Small intestine (tissue), 7 donors: ENCODE results near the gene ACBD6. TPM values are rescaled to one million over a fixed set of nuclear protein-coding genes. Genes with fewer than 3 reads are reported as not detected.

Source experiments
- DNase-seq, 2 donors: peaks; one replicate each; pipeline versions ENCODE4 v3.0.0 to v3.0.0-alpha.2; 2013
- FAIRE-seq: peaks from 2 replicates; lab custom pipeline; 2012; peaks lifted over from hg19 to GRCh38; lab: Jason Lieb, UNC
- H3K27ac ChIP-seq, 3 donors: one replicate each; pipeline ENCODE4 v1.5.1; 2013; ENCODE audit warnings: low read length in 2 of 3, mild to moderate bottlenecking in 2 of 3, control low read depth in 1 of 3, inconsistent platforms in 1 of 3, low read depth in 1 of 3, moderate library complexity in 1 of 3
- H3K27me3 ChIP-seq, 3 donors: one replicate each; pipeline ENCODE4 v1.6.1; 2013; ENCODE audit warnings: low read length in 3 of 3, inconsistent platforms in 1 of 3; ENCODE audit not compliant: control insufficient read depth in 3 of 3, insufficient read depth in 3 of 3
- H3K36me3 ChIP-seq, 3 donors: one replicate each; pipeline ENCODE4 v1.6.1; 2013; ENCODE audit warnings: low read length in 3 of 3, inconsistent platforms in 1 of 3, low read depth in 1 of 3, mild to moderate bottlenecking in 1 of 3, moderate library complexity in 1 of 3; ENCODE audit not compliant: control insufficient read depth in 3 of 3, insufficient read depth in 2 of 3
- H3K4me1 ChIP-seq, 3 donors: one replicate each; pipeline ENCODE4 v1.6.1; 2013; ENCODE audit warnings: low read length in 2 of 3, inconsistent platforms in 1 of 3, low read depth in 1 of 3, mild to moderate bottlenecking in 1 of 3, moderate library complexity in 1 of 3; ENCODE audit not compliant: control insufficient read depth in 3 of 3, insufficient read depth in 2 of 3
- H3K4me3 ChIP-seq, 3 donors: one replicate each; pipeline ENCODE4 v1.5.1; 2013; ENCODE audit warnings: low read length in 3 of 3, control low read depth in 1 of 3, inconsistent platforms in 1 of 3, low read depth in 1 of 3, mild to moderate bottlenecking in 1 of 3, moderate library complexity in 1 of 3
- H3K9me3 ChIP-seq, 2 donors: one replicate each; pipeline ENCODE4 v1.6.1; 2013; ENCODE audit warnings: low read depth in 1 of 2, low read length in 1 of 2; ENCODE audit not compliant: control insufficient read depth in 2 of 2, insufficient read depth in 1 of 2
- WGBS, 3 donors: extraction: QIAGEN DNeasy Blood & Tissue Kit; methylation state at CpG; one replicate each; pipeline ENCODE4 v1.1.7; 2013; 5-methylcytosine and 5-hydroxymethylcytosine counted together
- polyA plus RNA-seq, 4 donors: library from polyadenylated mRNA; stranded (reverse) in 3 of 4; unstranded in 1 of 4; fragments of 200-250 nt in 3 of 4; fragments of 120-200 nt in 1 of 4; gene quantifications; one replicate each; pipeline versions ENCODE4 v1.2.1 to v1.2.3, GENCODE V29; 2013
- donor health status: healthy with polysubstance abuse.
- donor health status: control.
- donor health status: control.
- donor health status: Bipolar disorder and iron deficiency.
- donor health status: healthy.

Gene ACBD6
- polyA plus RNA-seq, 4 donors, result 12.7 to 49.5 (median 20.7) TPM

GRCh38 chr1:180521474-180522212 is 19.3 kb upstream of the ACBD6 start:
- FAIRE-seq (no peak), DNase-seq (peak in 1 of 2 donors; percentile 28)
- Histone ChIP-seq H3K9me3 (no peaks in the 10 kb centered on the region), H3K36me3 (no peaks in the 10 kb centered on the region), H3K27me3 (no peaks in the 10 kb centered on the region), H3K4me3 (no peak overlapping the region), H3K4me1 (peaks cover 0 to 14% (median 0%) of the 10 kb centered on the region in 3 donors), H3K27ac (no peak overlapping the region)
- WGBS, 3 donors, result 63 to 68% (median 65%) methylated on average over 9 of the region's 9 CpGs

DNA sequence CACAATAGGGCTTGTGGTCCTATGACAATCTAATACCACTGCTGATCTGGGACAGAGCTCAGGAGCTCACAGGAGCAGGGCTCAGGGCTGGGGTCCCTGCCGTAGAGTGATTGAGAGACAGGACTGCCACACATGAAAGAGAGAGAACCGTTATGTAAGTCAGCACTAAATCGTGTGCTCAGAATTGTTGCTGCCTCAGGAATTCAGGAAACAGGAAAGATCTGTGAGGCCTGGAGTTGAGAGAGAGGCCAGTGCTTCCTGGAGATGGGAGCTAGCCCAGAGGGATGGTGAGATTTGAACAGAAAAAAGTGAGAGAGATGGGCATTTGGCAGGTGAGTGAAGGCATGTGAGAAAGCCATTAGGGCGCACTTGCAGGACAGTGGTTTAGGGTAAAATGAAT is 17.5 kb upstream of the ACBD6 start:
- Histone ChIP-seq H3K27me3 (no peaks in the 10 kb centered on the region), H3K4me1 (peaks cover 0 to 3% (median 0%) of the 10 kb centered on the region in 3 donors), H3K4me3 (no peak overlapping the region), H3K27ac (no peak overlapping the region), H3K9me3 (no peaks in the 10 kb centered on the region), H3K36me3 (no peaks in the 10 kb centered on the region)
- DNase-seq, result no peak
- FAIRE-seq, result no peak
- 55 to 75% (median 71%) methylated on average over 4 of the region's 4 CpGs for WGBS, 3 donors

DNA sequence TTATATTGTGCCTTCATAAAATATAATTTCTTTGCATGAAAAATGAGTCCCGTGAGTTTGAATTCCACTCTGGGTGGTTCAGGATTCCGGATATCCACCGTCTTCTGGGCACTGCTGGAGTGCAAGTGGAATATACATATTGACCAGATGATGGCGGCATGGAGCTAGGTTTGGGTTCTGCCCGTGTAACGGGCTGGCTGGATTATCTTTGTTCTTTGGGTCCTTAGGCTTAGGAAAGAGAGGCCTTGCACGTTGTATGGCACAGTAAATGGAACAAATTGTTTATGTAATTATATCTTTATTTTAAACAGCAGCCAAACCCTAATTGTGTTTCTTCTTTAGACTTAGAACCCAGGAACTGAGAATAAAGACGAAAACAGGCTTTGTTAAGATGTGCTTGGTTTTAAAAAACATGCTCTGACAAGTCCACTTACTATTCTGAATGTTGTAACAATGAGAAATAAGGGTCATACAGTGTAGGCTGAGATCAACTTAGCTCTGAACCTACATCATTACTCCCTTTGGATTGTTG is 13.5 kb upstream of the ACBD6 start:
- Histone ChIP-seq H3K4me1 (no peaks in the 10 kb centered on the region), H3K27me3 (no peaks in the 10 kb centered on the region), H3K27ac (no peak overlapping the region), H3K4me3 (no peak overlapping the region), H3K36me3 (no peaks in the 10 kb centered on the region), H3K9me3 (no peaks in the 10 kb centered on the region)
- DNase-seq, result peak; percentile 78 to 81
- 11 to 14% (median 12%) methylated on average over 8 of the region's 8 CpGs for WGBS, 3 donors
- no peak for FAIRE-seq

GRCh38 chr1:180515364-180515763 is 13.0 kb upstream of the ACBD6 start:
- H3K27me3 ChIP-seq, result no peaks in the 10 kb centered on the region
- 43 to 53% (median 52%) methylated on average over 3 of the region's 3 CpGs for WGBS, 3 donors
- FAIRE-seq (no peak), DNase-seq (no peak)
- no peaks in the 10 kb centered on the region for H3K4me1 ChIP-seq
- no peak overlapping the region for H3K27ac ChIP-seq
- H3K4me3 ChIP-seq, result no peak overlapping the region
- H3K36me3 ChIP-seq, result no peaks in the 10 kb centered on the region
- H3K9me3 ChIP-seq, result no peaks in the 10 kb centered on the region

DNA sequence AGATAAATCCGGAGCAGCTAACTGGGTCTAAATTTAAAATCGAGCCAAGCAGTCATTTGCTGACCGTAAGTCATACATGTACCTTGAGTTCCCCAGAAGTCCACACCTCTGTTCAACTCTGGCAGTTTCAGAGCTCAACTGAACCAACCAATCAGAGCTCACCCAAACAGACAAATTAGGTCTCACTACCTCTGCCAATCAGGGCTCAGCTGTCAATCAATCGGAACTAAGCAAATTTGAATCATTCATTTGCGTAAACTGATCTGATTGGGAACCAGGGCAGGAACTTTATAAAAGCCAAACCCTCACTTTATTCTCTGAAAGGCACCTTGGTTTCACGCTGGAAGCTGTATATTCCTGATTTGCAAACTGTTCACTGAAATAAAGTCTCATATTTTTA is 11.2 kb upstream of the ACBD6 start:
- FAIRE-seq (no peak), DNase-seq (no peak)
- no peak overlapping the region for H3K27ac ChIP-seq
- H3K27me3 ChIP-seq, result no peaks in the 10 kb centered on the region
- 66 to 81% (median 72%) methylated on average over 6 of the region's 6 CpGs for WGBS, 3 donors
- H3K4me1 ChIP-seq, result no peaks in the 10 kb centered on the region
- no peaks in the 10 kb centered on the region for H3K36me3 ChIP-seq
- H3K4me3 ChIP-seq, result no peak overlapping the region
- peaks cover 0 to 2% of the 10 kb centered on the region in 2 donors for H3K9me3 ChIP-seq

DNA sequence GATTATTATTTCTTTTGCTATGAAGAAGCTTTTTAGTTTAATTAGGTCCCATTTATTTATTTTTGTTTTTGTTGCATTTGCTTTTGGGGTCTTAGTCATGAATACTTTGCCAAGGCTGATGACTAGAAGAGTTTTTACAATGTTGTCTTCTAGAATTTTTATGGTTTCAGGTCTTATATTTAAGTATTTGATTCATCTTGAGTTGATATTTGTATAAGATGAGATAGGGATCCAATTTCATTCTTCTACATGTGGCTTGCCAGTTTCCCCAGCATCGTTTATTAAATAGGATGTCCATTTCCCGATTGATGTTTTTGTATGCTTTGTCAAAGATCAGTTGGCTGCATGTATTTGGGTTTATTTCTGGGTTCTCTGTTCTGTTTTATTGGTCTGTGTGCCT is 8.5 kb upstream of the ACBD6 start:
- no peaks in the 10 kb centered on the region for H3K27me3 ChIP-seq
- no peaks in the 10 kb centered on the region for H3K4me1 ChIP-seq
- H3K4me3 ChIP-seq, result no peak overlapping the region
- FAIRE-seq, result no peak
- no peak for DNase-seq
- H3K9me3 ChIP-seq, result peaks cover 0 to 2% of the 10 kb centered on the region in 2 donors
- H3K36me3 ChIP-seq, result no peaks in the 10 kb centered on the region
- WGBS, 3 donors, result 92 to 95% (median 92%) methylated on average over 2 of the region's 2 CpGs
- H3K27ac ChIP-seq, result no peak overlapping the region

DNA sequence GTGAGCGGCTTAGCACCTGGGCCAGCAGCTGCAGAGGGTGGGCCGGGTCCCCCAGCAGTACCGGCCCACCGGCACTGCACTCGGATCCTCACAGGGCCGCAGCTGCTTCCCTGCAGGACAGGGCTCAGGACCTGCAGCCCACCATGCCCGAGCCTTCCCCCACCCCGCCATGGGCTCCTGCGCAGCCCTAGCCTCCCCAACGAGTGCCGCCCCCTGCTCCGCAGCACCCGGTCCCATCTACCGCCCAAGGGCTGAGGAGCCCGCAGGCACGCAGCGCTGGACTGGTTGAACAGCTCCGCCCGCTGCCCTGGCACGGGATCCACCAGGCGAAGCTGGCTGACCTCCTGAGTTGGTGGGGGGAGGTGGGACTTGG is 6.3 kb upstream of the ACBD6 start:
- Histone ChIP-seq H3K9me3 (peaks cover 0 to 2% of the 10 kb centered on the region in 2 donors), H3K27me3 (no peaks in the 10 kb centered on the region), H3K36me3 (no peaks in the 10 kb centered on the region), H3K4me1 (no peaks in the 10 kb centered on the region), H3K27ac (no peak overlapping the region), H3K4me3 (no peak overlapping the region)
- whole genome bisulfite sequencing, 3 donors, result 93 to 96% (median 94%) methylated on average over 16 to 21 of the region's 21 CpGs
- DNase-seq, result no peak
- FAIRE-seq, result no peak

GRCh38 chr1:180507795-180508724 is 5.7 kb upstream of the ACBD6 start:
- H3K36me3 ChIP-seq, result no peaks in the 10 kb centered on the region
- no peak overlapping the region for H3K27ac ChIP-seq
- H3K4me3 ChIP-seq, result no peak overlapping the region
- FAIRE-seq (no peak), DNase-seq (peak in 1 of 2 donors; percentile 27)
- WGBS, 3 donors, result 88 to 90% (median 90%) methylated on average over 7 to 15 of the region's 15 CpGs
- no peaks in the 10 kb centered on the region for H3K4me1 ChIP-seq
- H3K27me3 ChIP-seq, result no peaks in the 10 kb centered on the region
- peaks cover 0 to 2% of the 10 kb centered on the region in 2 donors for H3K9me3 ChIP-seq
